ENCODE results near the gene CHAC1. TPM values are rescaled to one million over a fixed set of nuclear protein-coding genes. Genes with fewer than 3 reads are reported as not detected.

Gene CHAC1, protein sequence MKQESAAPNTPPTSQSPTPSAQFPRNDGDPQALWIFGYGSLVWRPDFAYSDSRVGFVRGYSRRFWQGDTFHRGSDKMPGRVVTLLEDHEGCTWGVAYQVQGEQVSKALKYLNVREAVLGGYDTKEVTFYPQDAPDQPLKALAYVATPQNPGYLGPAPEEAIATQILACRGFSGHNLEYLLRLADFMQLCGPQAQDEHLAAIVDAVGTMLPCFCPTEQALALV
- total RNA-seq, result 48.0 and 56.2 TPM in 2 replicates

DNA sequence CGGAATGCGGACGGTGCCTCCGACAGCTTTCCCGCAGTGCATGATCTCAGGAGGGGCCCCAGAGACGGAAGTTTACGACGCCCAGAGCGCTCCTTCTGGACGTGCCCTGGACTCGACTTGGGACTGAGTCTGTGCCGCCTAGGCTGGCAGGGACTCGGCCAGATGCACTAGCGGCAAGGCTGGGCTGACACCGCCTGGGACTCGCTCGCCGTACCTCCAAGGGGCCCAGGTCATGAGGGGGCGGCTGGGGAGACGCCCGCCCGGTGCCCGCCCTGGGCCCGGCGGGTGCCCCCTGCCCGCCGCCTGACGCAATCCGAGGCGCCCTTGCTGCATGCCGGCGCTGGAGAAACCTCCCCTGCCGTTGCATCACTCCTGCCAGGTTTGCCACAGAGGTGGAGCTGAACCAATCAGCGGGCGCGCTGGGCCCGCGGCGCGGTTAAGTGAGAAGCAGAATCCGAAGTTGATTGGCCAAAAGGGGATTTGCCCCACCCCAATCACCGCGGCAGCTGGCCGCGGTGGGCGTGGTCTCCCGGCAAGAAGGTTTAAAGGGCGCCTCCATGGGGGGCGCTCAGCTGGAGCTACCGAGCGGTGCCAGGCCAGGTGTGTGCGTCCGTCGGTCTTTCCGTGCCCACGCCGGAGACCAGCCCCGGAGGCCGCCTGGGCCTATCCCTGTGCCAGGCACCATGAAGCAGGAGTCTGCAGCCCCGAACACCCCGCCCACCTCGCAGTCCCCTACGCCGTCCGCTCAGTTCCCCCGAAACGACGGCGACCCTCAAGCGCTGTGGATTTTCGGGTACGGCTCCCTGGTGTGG, at the start of gene CHAC1:
CHAC1 (plus strand) TSS at position 571 of the 812 bp plus-strand sequence; CDS start at position 684, 113 bp downstream.

DNA sequence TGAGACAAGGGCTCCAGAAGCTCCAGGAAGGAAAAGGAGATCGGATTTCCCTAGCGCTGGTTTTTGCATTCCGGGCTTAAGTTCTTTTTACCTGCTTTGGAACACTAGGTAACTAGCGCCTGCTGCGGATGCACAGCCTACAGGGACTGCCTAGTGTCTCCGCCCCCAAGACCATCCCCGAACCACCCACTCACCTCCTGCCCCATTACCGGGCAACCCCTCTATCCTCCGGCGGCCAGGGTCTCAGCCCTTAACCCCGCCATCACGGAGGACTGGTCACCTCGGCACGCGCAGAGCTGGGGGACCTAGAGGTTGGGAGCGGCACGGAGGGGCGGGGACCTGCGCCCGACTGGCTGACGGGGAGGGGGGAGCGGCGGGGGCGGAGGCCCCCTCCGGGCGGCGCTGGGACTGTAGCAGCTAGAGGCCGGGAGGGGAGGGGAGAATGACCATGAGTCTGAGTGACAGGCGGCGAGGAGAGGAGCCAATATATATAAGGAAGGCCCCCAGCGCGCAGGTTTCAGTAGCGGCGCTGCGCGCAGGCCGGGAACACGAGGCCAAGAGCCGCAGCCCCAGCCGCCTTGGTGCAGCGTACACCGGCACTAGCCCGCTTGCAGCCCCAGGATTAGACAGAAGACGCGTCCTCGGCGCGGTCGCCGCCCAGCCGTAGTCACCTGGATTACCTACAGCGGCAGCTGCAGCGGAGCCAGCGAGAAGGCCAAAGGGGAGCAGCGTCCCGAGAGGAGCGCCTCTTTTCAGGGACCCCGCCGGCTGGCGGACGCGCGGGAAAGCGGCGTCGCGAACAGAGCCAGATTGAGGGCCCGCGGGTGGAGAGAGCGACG, 24.2 kb upstream of the CHAC1 start, which contains the start of gene DLL4:
DLL4 (plus strand) TSS at position 520 of the 839 bp plus-strand sequence. CDS start 329 bp downstream, outside the sequence.

Other genes with a start within 250 kb of the CHAC1 start
- 18.8 and 21.5 TPM in 2 replicates for gene RMDN3, start 198.2 kb upstream of the CHAC1 start, total RNA-seq
- gene GCHFR, start 189.4 kb upstream of the CHAC1 start, total RNA-seq, result 1.3 and 11.2 TPM in 2 replicates
- under 0.01 and 0.36 TPM in 2 replicates for gene C15orf62, start 183.5 kb upstream of the CHAC1 start, total RNA-seq
- 11.2 and 12.8 TPM in 2 replicates for gene ZFYVE19, start 146.4 kb upstream of the CHAC1 start, total RNA-seq
- gene DNAJC17, start 146.0 kb upstream of the CHAC1 start, total RNA-seq, result 18.8 and 24.3 TPM in 2 replicates
- gene PPP1R14D, start 124.8 kb upstream of the CHAC1 start, total RNA-seq, result not detected in 2 replicates
- 0.36 and 0.81 TPM in 2 replicates for gene SPINT1, start 109.4 kb upstream of the CHAC1 start, total RNA-seq
- not detected in 2 replicates for gene RHOV, start 79.2 kb upstream of the CHAC1 start, total RNA-seq
- gene VPS18, start 59.0 kb upstream of the CHAC1 start, total RNA-seq, result 22.6 and 32.2 TPM in 2 replicates
- gene DLL4, start 24.1 kb upstream of the CHAC1 start, total RNA-seq, result 0.54 and 4.9 TPM in 2 replicates
- 12.6 and 26.0 TPM in 2 replicates for gene INO80, start 162.8 kb downstream of the CHAC1 start, total RNA-seq